Heart right ventricle (tissue), 16 donors: ENCODE data around the gene KIF18B. TPM values are rescaled to one million over a fixed set of nuclear protein-coding genes. Genes with fewer than 3 reads are reported as not detected.

Experiments used
- ATAC-seq, 8 donors: fragments of 200-7000 bp; cut with Tn5 transposase; one replicate each; pipeline ENCODE4 v1.9.1; 2020; ENCODE audit warnings: mild to moderate bottlenecking in 8 of 8, moderate library complexity in 8 of 8, moderate number of reproducible peaks in 1 of 8
- DNase-seq, 2 donors: peaks; one replicate each; pipeline ENCODE4 v3.0.0-alpha.2; 2020
- H3K27ac ChIP-seq, 10 donors: fragments of 200-600 bp; sonication (generic) in 2 of 10; one replicate each; pipeline versions ENCODE4 v1.5.0 to v1.8.0; 2020 to 2022; ENCODE audit warnings: mild to moderate bottlenecking in 3 of 10
- H3K27me3 ChIP-seq, 7 donors: fragments of 200-600 bp; one replicate each; pipeline ENCODE4 v1.8.0; 2021 to 2022; ENCODE audit warnings: mild to moderate bottlenecking in 2 of 7
- H3K36me3 ChIP-seq, 9 donors: fragments of 200-600 bp; sonication (generic) in 1 of 9; one replicate each; pipeline versions ENCODE4 v1.5.0 to v1.8.0; 2020 to 2022; ENCODE audit warnings: mild to moderate bottlenecking in 2 of 9
- H3K4me1 ChIP-seq, 9 donors: fragments of 200-600 bp; sonication (generic) in 1 of 9; one replicate each; pipeline versions ENCODE4 v1.5.0 to v1.8.0; 2020 to 2022; ENCODE audit warnings: mild to moderate bottlenecking in 4 of 9
- H3K4me3 ChIP-seq, 10 donors: fragments of 200-600 bp; sonication (generic) in 2 of 10; one replicate each; pipeline versions ENCODE4 v1.5.0 to v1.8.0; 2020 to 2022; ENCODE audit warnings: mild to moderate bottlenecking in 7 of 10, moderate library complexity in 2 of 10
- H3K9me3 ChIP-seq, 11 donors: fragments of 200-600 bp in 10 of 11; sonication (generic) in 2 of 11; one replicate each; pipeline versions ENCODE4 v1.5.0 to v1.8.0; 2013 to 2022; ENCODE audit warnings: mild to moderate bottlenecking in 2 of 11, control low read depth in 1 of 11, moderate library complexity in 1 of 11
- CTCF ChIP-seq, 9 donors: fragments of 200-600 bp; sonication (generic) in 2 of 9; IDR thresholded peaks; one replicate each; pipeline versions ENCODE4 v1.5.0 to v1.8.0; 2021 to 2022; ENCODE audit warnings: antibody characterized with exemption in 9 of 9, mild to moderate bottlenecking in 5 of 9, moderate library complexity in 1 of 9
- WGBS, 2 donors: extraction: QIAGEN DNeasy Blood & Tissue Kit; methylation state at CpG; one replicate each; pipeline ENCODE4 v1.1.7; 2013; ENCODE audit warnings: inconsistent platforms in 1 of 2; 5-methylcytosine and 5-hydroxymethylcytosine counted together
- intact Hi-C, 10 donors: fragments of 100-400 bp; cut with DNase I; formaldehyde crosslinking; loops; one replicate each; pipeline versions ENCODE4 v1.11.1 to v1.14.2; 2022
- polyA plus RNA-seq, 2 donors: library from polyadenylated mRNA; stranded (reverse); fragments of 200-250 nt; gene quantifications; one replicate each; pipeline ENCODE4 v1.2.3, GENCODE V29; 2013
- total RNA-seq, 10 donors: library from RNA; stranded (reverse); fragmentation: NEBNext Ultra II Directional in 3 of 10; extraction: Animal tissue kit (Norgen Biotek cat#: 25700) in 3 of 10; gene quantifications; one replicate each; pipeline versions ENCODE4 v1.2.1 to v1.2.4, GENCODE V29; 2021 to 2023
- donor health status: Arrhythmogenic right ventricular cardiomyopathy.
- donor health status: ischemic (EF 13 %, LVEDD 7.1; RV severe dilation, severe dysfunction).
- donor health status: healthy with polysubstance abuse.
- donor health status: DM: no; HTN: yes; CAD: no.
- donor health status: DM: no; HTN: no; CAD: no.
- donor health status: ischemic (EF 25% LVEDD 6.9; RV normal size, moderate dysfunction).
- donor health status: ischemic (EF 25% LVEDD 5.7; RV mildly dilated, moderate dysfunction).
- donor health status: healthy.
- donor health status: DM: yes; HTN: yes; CAD: no.
- donor health status: Ischemic cardiomyopathy.
- donor health status: ischemic (EF 35%, LVEDD 5.7; RV mildly dilated, moderate dysfunction).
- donor health status: nonischemic (EF 11% LVEDD 7.7; RV severe dilation, severe dysfunction).
- donor health status: DM: yes; HTN: yes; CAD: no.
- donor health status: PGD.
- donor health status: ischemic (EF 29% LVEDD 5.4; RV normal size, mild dysfunction).
- donor health status: nonischemic (EF 23%, LVEDD 6.1; RV moderate dilation, normal function).

Gene KIF18B
- total and polyA plus RNA-seq, 12 donors, result 0.04 to 4.3 (median 0.20) TPM; not detected in 1

DNA sequence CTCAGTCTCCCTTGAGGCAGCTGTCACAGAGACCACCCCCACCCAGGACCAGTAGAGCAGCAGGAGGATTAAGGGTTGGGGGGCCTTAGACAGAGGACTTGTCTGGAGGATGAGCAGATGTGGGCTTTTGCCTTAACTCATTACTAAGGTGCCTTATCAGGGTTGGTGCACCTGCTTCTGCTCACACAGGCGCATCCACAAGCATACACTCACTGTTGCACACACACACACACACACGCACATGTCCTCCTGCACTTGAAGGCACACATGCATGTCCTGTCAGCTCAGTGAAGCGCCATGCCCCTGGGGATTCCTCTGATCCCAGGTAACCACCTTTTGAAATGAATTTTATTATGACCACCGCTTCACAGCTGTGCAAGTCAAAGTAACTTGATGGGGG lies 33.4 kb downstream of the KIF18B start:
- WGBS, 2 donors, result 83 to 88% methylated on average over 4 of the region's 4 CpGs
- H3K27ac ChIP-seq, result no peak overlapping the region
- intact Hi-C loops, result loop anchor here in 5 of 10 donors (5.0 to 10.0 kb wide), 2 partner anchors 181 to 183 kb away; no protein-coding TSS in a partner anchor
- TF ChIP-seq CTCF (IDR thresholded peaks at IDR 0.05), result no peak
- peaks cover 0 to 42% (median 12%) of the 10 kb centered on the region in 7 donors for H3K27me3 ChIP-seq
- H3K36me3 ChIP-seq, result no peaks in the 10 kb centered on the region
- ATAC-seq, result no peak
- no peaks in the 10 kb centered on the region for H3K9me3 ChIP-seq
- H3K4me1 ChIP-seq, result peaks cover 0 to 38% (median 23%) of the 10 kb centered on the region in 9 donors
- H3K4me3 ChIP-seq, result no peak overlapping the region
- DNase-seq, result no peak

DNA sequence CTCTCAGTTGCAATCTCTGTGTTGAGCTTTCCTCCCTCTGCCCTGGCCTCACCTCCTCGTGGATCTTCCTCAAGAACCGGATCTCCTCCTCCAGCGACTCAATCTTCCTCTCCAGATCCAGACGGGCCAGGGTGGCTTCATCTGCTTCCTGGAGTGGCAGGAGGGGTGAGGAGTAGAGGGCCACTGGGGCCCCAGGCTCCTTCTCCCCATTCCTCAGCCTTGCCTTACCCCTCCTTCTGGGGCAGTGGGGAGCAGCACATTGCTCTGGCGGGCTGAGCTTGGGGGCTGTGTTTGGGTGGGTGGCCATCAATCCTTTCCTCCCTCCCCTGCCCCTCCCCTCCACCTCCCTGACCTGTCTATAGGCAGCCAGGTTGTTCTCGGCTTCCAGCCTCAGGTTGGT lies 33.9 kb downstream of the KIF18B start:
- Histone ChIP-seq H3K9me3 (no peaks in the 10 kb centered on the region), H3K4me3 (no peak overlapping the region), H3K4me1 (peaks cover 0 to 38% (median 23%) of the 10 kb centered on the region in 9 donors), H3K36me3 (no peaks in the 10 kb centered on the region), H3K27me3 (peaks cover 0 to 42% (median 12%) of the 10 kb centered on the region in 7 donors), H3K27ac (no peak overlapping the region)
- TF ChIP-seq CTCF (IDR thresholded peaks at IDR 0.05), result no peak
- WGBS, 2 donors, result 56 to 67% methylated on average over 6 of the region's 6 CpGs
- DNase-seq (no peak), ATAC-seq (no peak)
- intact Hi-C loops, result loop anchor here in 5 of 10 donors (5.0 to 10.0 kb wide), 2 partner anchors 181 to 184 kb away; no protein-coding TSS in a partner anchor

DNA sequence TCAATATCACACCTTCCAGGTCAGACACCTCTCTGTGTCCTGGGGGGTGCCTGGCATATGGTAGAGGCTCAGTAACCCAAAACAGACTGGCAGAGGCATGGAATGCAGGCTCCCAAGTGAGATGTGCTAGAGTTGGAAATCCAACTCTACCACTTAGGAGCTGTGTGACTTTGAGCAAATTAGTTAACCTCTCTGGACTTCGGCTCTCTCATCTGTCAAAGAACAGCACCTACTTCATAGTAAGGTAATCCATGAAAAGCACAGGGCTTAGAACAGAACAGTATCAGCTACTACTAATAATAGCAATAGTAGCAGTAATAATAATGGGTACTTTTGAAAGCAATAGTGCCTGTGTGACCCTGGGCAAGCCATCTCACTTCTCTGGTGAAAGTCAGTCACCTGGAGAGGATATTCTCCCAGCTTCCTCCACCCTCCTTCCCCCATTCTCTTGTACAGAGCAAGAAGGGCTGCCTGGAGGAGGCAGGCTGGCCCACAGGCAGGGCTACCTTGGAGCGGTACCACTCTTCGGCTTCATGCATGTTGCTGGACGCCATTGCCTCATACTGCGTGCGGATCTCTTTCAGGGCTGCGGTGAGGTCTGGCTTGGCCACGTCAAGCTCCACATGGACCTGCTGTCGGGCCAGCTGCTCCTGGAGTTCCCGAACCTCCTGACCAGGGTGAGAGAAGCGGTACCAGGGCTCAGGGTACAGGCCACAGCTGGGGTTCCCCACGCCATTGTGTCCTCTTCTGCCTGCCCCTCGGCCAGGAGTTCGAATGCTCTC lies 34.6 kb downstream of the KIF18B start:
- Histone ChIP-seq H3K36me3 (no peaks in the 10 kb centered on the region), H3K27me3 (peaks cover 0 to 42% (median 12%) of the 10 kb centered on the region in 7 donors), H3K27ac (no peak overlapping the region), H3K9me3 (no peaks in the 10 kb centered on the region), H3K4me1 (peaks cover 0 to 38% (median 23%) of the 10 kb centered on the region in 9 donors), H3K4me3 (no peak overlapping the region)
- ATAC-seq (no peak), DNase-seq (no peak)
- intact Hi-C loops, result loop anchor here in 5 of 10 donors (5.0 to 10.0 kb wide), 2 partner anchors 182 to 184 kb away; no protein-coding TSS in a partner anchor
- 83 to 85% methylated on average over 14 of the region's 14 CpGs for WGBS, 2 donors
- no peak for TF ChIP-seq CTCF (IDR thresholded peaks at IDR 0.05)

DNA sequence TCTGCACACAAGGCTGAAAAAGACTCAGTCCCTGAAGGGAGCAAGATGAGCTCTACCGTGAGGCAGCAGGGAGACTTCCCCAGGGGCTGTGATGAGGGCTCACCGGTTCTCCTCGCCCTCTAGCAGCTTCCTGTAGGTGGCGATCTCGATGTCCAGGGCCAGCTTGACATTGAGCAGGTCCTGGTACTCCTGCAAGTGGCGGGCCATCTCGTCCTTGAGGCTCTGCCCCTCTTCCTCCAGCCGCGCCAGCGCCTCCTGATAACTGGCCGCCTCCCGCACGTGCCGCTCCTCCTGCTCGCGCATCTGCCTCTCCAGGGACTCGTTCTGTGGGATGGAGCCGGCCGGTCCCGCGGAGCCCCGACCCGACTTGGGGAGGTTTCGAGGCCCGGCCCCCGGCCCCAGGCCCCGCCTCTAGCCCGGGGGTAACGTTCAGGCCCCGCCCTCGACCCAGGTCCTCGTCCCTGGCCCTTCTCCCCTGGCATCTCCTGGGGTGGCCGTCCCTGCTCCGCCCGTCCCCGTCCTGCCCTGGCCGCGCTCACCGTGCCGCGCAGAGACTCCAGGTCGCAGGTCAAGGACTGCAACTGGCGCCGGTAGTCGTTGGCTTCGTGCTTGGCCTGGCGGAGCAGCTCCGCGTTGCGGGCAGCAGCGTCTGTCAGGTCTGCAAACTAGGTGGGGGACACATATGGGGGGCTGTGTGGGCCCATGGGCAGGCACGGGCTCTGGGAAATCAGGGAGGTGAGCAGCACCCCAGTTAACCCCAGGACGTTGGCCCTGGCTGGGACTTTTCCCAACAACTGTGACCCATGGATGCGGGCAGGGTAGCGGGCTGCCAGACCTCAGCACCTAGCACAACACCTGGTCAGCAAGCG lies 36.2 kb downstream of the KIF18B start:
- H3K9me3 ChIP-seq, result no peaks in the 10 kb centered on the region
- peaks cover 0 to 32% (median 13%) of the 10 kb centered on the region in 9 donors for H3K4me1 ChIP-seq
- WGBS, 2 donors, result 12 to 14% methylated on average over 56 of the region's 56 CpGs
- peaks cover 0 to 42% (median 12%) of the 10 kb centered on the region in 7 donors for H3K27me3 ChIP-seq
- DNase-seq, result peak; percentile 63 to 64
- peak; percentile 57 to 85 (median 80) for ATAC-seq
- peak overlapping the region in 9 of 10 donors; percentile 14 to 52 (median 46) for H3K4me3 ChIP-seq
- TF ChIP-seq CTCF (IDR thresholded peaks at IDR 0.05), result peak; percentile 23 to 69 (median 56)
- peak overlapping the region in 8 of 10 donors; percentile 28 to 73 (median 44) for H3K27ac ChIP-seq
- no peaks in the 10 kb centered on the region for H3K36me3 ChIP-seq
- intact Hi-C loops, result loop anchor here in 5 of 10 donors (5.0 to 10.0 kb wide), 2 partner anchors 183 to 186 kb away; no protein-coding TSS in a partner anchor
